ENCODE measurements around the gene C3. TPM values are rescaled to one million over a fixed set of nuclear protein-coding genes. Genes with fewer than 3 reads are reported as not detected.

Gene C3
- total RNA-seq, 1 experiment from 2014 or later = 5.0 TPM

GRCh38 chr19:6680141-6680540 lies 40.3 kb downstream of the C3 start:
- ATAC-seq (no peak), DNase-seq (ENCODE audit: low read depth, low spot score) (no peak)
- POLR2A ChIA-PET = interaction anchor here (0.7 kb wide), 1 partner anchor 24 kb away, joined by 5 read pairs; no protein-coding TSS in a partner anchor
- in situ Hi-C loops (cut with HindIII; ENCODE audit: low pct_unique_long_range_greater_than_20kb, low sequenced_read_pairs) = no loop called here
- BruUV-seq (replicated peaks) = no TSS peak
- H3K36me3 ChIP-seq (ENCODE audit: control insufficient read depth, insufficient read depth, low read length) = no peaks in the 10 kb centered on the region
- no peak for TF ChIP-seq REST (IDR thresholded peaks at IDR 0.05; ENCODE audit: insufficient read depth in 1 of 2, low read depth in 2 of 2, low read length in 1 of 2)
- no peak for TF ChIP-seq SIN3A (IDR thresholded peaks at IDR 0.05; ENCODE audit: borderline replicate concordance, insufficient read depth, low read depth, low read length)
- TF ChIP-seq POLR2AphosphoS5 (IDR thresholded peaks at IDR 0.05; ENCODE audit: low read depth, low read length) = no peak
- TF ChIP-seq TCF7L2 (IDR thresholded peaks at IDR 0.05; ENCODE audit: low read depth, low read length) = no peak
- no peak for TF ChIP-seq CTCF (IDR thresholded peaks at IDR 0.05)
- no peak overlapping the region for H3K4me3 ChIP-seq (ENCODE audit: low read depth in 2 of 2, low read length in 2 of 2)
- no peak overlapping the region for H3K27ac ChIP-seq (ENCODE audit: low read length)
- no peaks in the 10 kb centered on the region for H3K4me1 ChIP-seq (ENCODE audit: control insufficient read depth, insufficient read depth, low read length)
- no peaks in the 10 kb centered on the region for H3K27me3 ChIP-seq (ENCODE audit: control insufficient read depth, insufficient read depth, low read length)
- intact Hi-C loops (cut with micrococcal nuclease; ENCODE audit: unreplicated experiment) = no loop called here
- H3K9me3 ChIP-seq (ENCODE audit: control insufficient read depth, insufficient read depth, low read depth, low read length) = no peaks in the 10 kb centered on the region
- CTCF ChIA-PET = no interaction called here

- CTCF ChIA-PET = no interaction called here
- no peak overlapping the region for H3K4me3 ChIP-seq (ENCODE audit: low read depth in 2 of 2, low read length in 2 of 2)
Measured at GRCh38 chr19:6679139-6679538, 41.3 kb downstream of the C3 start.

More at GRCh38 chr19:6679139-6679538, 41.3 kb downstream of the C3 start:
- TF ChIP-seq SIN3A (IDR thresholded peaks at IDR 0.05; ENCODE audit: borderline replicate concordance, insufficient read depth, low read depth, low read length) = no peak
- no peak for TF ChIP-seq POLR2AphosphoS5 (IDR thresholded peaks at IDR 0.05; ENCODE audit: low read depth, low read length)
- TF ChIP-seq CTCF (IDR thresholded peaks at IDR 0.05) = no peak
- no peak for TF ChIP-seq TCF7L2 (IDR thresholded peaks at IDR 0.05; ENCODE audit: low read depth, low read length)
- TF ChIP-seq REST (IDR thresholded peaks at IDR 0.05; ENCODE audit: insufficient read depth in 1 of 2, low read depth in 2 of 2, low read length in 1 of 2) = no peak
- BruUV-seq (replicated peaks) = no TSS peak
- in situ Hi-C loops (cut with HindIII; ENCODE audit: low pct_unique_long_range_greater_than_20kb, low sequenced_read_pairs) = no loop called here
- Histone ChIP-seq H3K27ac (ENCODE audit: low read length) (no peak overlapping the region), H3K4me1 (ENCODE audit: control insufficient read depth, insufficient read depth, low read length) (no peaks in the 10 kb centered on the region), H3K27me3 (ENCODE audit: control insufficient read depth, insufficient read depth, low read length) (no peaks in the 10 kb centered on the region), H3K36me3 (ENCODE audit: control insufficient read depth, insufficient read depth, low read length) (no peaks in the 10 kb centered on the region), H3K9me3 (ENCODE audit: control insufficient read depth, insufficient read depth, low read depth, low read length) (no peaks in the 10 kb centered on the region)
- POLR2A ChIA-PET = no interaction called here
- DNase-seq (ENCODE audit: low read depth, low spot score) (no peak), ATAC-seq (no peak)
- intact Hi-C loops (cut with micrococcal nuclease; ENCODE audit: unreplicated experiment) = no loop called here

All from Panc1 (cell line).